HG02981 (cell line): Measurements from ENCODE around the gene C16orf78.

Source experiments
- ATAC-seq: cut with Tn5 transposase; IDR thresholded peaks from one replicate; pipeline ENCODE4 v1.9.1; 2021; ENCODE audit warnings: mild to moderate bottlenecking, moderate library complexity; ENCODE audit not compliant: unreplicated experiment

C16orf78 gene

GRCh38 chr16:49428808-49429207 lies 55.2 kb downstream of the C16orf78 start:
- no peak for ATAC-seq

- no peak for ATAC-seq
Measured at GRCh38 chr16:49431040-49431439, 57.4 kb downstream of the C16orf78 start.

- ATAC-seq: no peak
Measured at GRCh38 chr16:49431591-49432290, 58.1 kb downstream of the C16orf78 start.

- ATAC-seq: no peak
Measured at GRCh38 chr16:49434733-49435132, 61.1 kb downstream of the C16orf78 start.

- ATAC-seq: no peak
Measured at GRCh38 chr16:49436181-49436580, 62.6 kb downstream of the C16orf78 start.

GRCh38 chr16:49437344-49437743 lies 63.7 kb downstream of the C16orf78 start:
- no peak for ATAC-seq

GRCh38 chr16:49439050-49439449 lies 65.4 kb downstream of the C16orf78 start:
- ATAC-seq: no peak

- ATAC-seq: no peak
Measured at GRCh38 chr16:49439676-49440075, 66.1 kb downstream of the C16orf78 start.

GRCh38 chr16:49440156-49441065 lies 66.8 kb downstream of the C16orf78 start:
- ATAC-seq: no peak

- ATAC-seq: peak; percentile 95
Measured at GRCh38 chr16:49441366-49441780, 67.8 kb downstream of the C16orf78 start.

GRCh38 chr16:49442805-49443204 lies 69.2 kb downstream of the C16orf78 start:
- no peak for ATAC-seq

- ATAC-seq: no peak
Measured at GRCh38 chr16:49443576-49443975, 70.0 kb downstream of the C16orf78 start.

GRCh38 chr16:49446805-49447204 lies 73.2 kb downstream of the C16orf78 start:
- ATAC-seq: no peak
